ENCODE results near the gene ATP1B3.

GRCh38 chr3:141929341-141929995 is 53.0 kb downstream of the ATP1B3 start:
- TF ChIP-seq CTCF (IDR thresholded peaks at IDR 0.05) (no peak), POLR2A (IDR thresholded peaks at IDR 0.05) (no peak)
